HepG2 (cell line): ENCODE results near the gene FKBP1A. TPM values are rescaled to one million over a fixed set of nuclear protein-coding genes. Genes with fewer than 3 reads are reported as not detected.

ENCODE experiments used
- ATAC-seq: fragments of 200-7000 bp; cut with Tn5 transposase; 3 replicates; pipeline ENCODE4 v1.9.1; 2020; ENCODE audit warnings: mild to moderate bottlenecking, moderate library complexity
- BruUV-seq: library from RNA; stranded (reverse); fragments of 400-500 nt; replicated peaks from 2 replicates; lab custom pipeline; 2021; lab: Mats Ljungman, UMichigan
- CTCF ChIA-PET: fragments of 300-600 bp; formaldehyde crosslinking; extraction: SDS; loops from one replicate; lab custom pipeline; 2021; ENCODE audit warnings: low total read pairs, inconsistent platforms, low intra/inter-chr PET ratio; lab: Yijun Ruan, JAX
- POLR2A ChIA-PET: fragments of 350-600 bp; sonication (Branson Sonifier 250); formaldehyde crosslinking; loops from one replicate; lab custom pipeline; 2020; ENCODE audit warnings: antibody characterized with exemption, inconsistent platforms; lab: Yijun Ruan, JAX
- DNase-seq: peaks from one replicate; pipeline ENCODE4 v3.0.0-alpha.2; 2015; ENCODE audit warnings: low spot score
- FAIRE-seq: peaks from 3 replicates; lab custom pipeline; 2011; peaks lifted over from hg19 to GRCh38; lab: Jason Lieb, UNC
- H2AFZ ChIP-seq: one replicate; pipeline ENCODE4 v1.6.1; 2011; ENCODE audit warnings: low read length, inconsistent platforms
- H3K27ac ChIP-seq: fragments of 300-600 bp; 3 replicates; pipeline ENCODE4 v1.8.0; 2011; ENCODE audit warnings: mixed run types, mild to moderate bottlenecking, mixed read lengths, low read length, inconsistent platforms; ENCODE audit not compliant: insufficient read depth; ENCODE audit errors: extremely low read length
- H3K27me3 ChIP-seq, 2 experiments: fragments of 200-600 bp in 1 of 2; 2 replicates in 1 of 2; 3 replicates in 1 of 2; pipeline versions ENCODE4 v1.6.0 to v1.8.0; 2011; ENCODE audit warnings: low read length in 2 of 2, mild to moderate bottlenecking in 2 of 2, moderate library complexity in 2 of 2, inconsistent platforms in 1 of 2; ENCODE audit not compliant: insufficient read depth in 2 of 2, control insufficient read depth in 1 of 2
- H3K36me3 ChIP-seq, 2 experiments: fragments of 200-600 bp in 1 of 2; replicated peaks in 1 of 2; 2 replicates in 1 of 2; 3 replicates in 1 of 2; pipeline versions ENCODE4 v1.5.1 to v1.8.0; 2011; ENCODE audit warnings: low read length in 2 of 2, inconsistent platforms in 1 of 2; ENCODE audit not compliant: insufficient read depth in 2 of 2, control insufficient read depth in 1 of 2
- H3K4me1 ChIP-seq: 2 replicates; pipeline ENCODE4 v1.5.1; 2012; ENCODE audit warnings: low read length, inconsistent platforms; ENCODE audit not compliant: insufficient read depth
- H3K4me2 ChIP-seq: 2 replicates; pipeline ENCODE4 v1.6.0; 2011; ENCODE audit warnings: low read depth, low read length, inconsistent platforms
- H3K4me3 ChIP-seq, 3 experiments: fragments of 200-600 bp in 1 of 3; sonication (generic), shearing (Covaris generic) in 1 of 3; replicated peaks in 1 of 3; 2 replicates each; pipeline ENCODE4 v1.5.1; 2011 to 2016; ENCODE audit warnings: low read length in 3 of 3, inconsistent platforms in 2 of 3, low read depth in 2 of 3, mild to moderate bottlenecking in 2 of 3, control low read depth in 1 of 3, mixed read lengths in 1 of 3; ENCODE audit not compliant: insufficient read depth in 1 of 3
- H3K79me2 ChIP-seq: one replicate; pipeline ENCODE4 v1.6.1; 2011; ENCODE audit warnings: low read length, inconsistent platforms; ENCODE audit not compliant: insufficient read depth
- H3K9ac ChIP-seq: 2 replicates; pipeline ENCODE4 v1.6.0; 2011; ENCODE audit warnings: mild to moderate bottlenecking, low read depth, low read length, inconsistent platforms; ENCODE audit not compliant: insufficient read depth
- H3K9me3 ChIP-seq: 2 replicates; pipeline ENCODE4 v1.5.1; 2012; ENCODE audit warnings: mild to moderate bottlenecking, low read length
- H4K20me1 ChIP-seq: 2 replicates; pipeline ENCODE4 v1.6.0; 2011; ENCODE audit warnings: inconsistent platforms, mild to moderate bottlenecking, low read length, moderate library complexity; ENCODE audit not compliant: insufficient read depth
- ARNT2 ChIP-seq: sonication (generic); formaldehyde crosslinking; IDR thresholded peaks from 2 replicates; pipeline ENCODE4 v1.8.0; 2022; ENCODE audit warnings: mild to moderate bottlenecking, low read depth, missing genetic modification reagents, moderate library complexity
- BCL6 ChIP-seq: IDR thresholded peaks from 2 replicates; pipeline ENCODE4 v1.6.1; 2016; ENCODE audit warnings: missing genetic modification reagents, missing compliant biosample characterization
- ETV6 ChIP-seq: sonication (generic); formaldehyde crosslinking; conservative IDR thresholded peaks from 2 replicates; pipeline ENCODE4 v1.4.0; 2020; ENCODE audit warnings: missing genetic modification reagents
- FOXC1 ChIP-seq: sonication (generic); formaldehyde crosslinking; IDR thresholded peaks from 2 replicates; pipeline ENCODE4 v1.8.0; 2022; ENCODE audit warnings: mild to moderate bottlenecking, missing genetic modification reagents, borderline replicate concordance
- KDM1A ChIP-seq: IDR thresholded peaks from 2 replicates; pipeline ENCODE4 v1.6.1; 2016; ENCODE audit warnings: missing compliant biosample characterization
- KDM2A ChIP-seq: sonication (generic); formaldehyde crosslinking; IDR thresholded peaks from 2 replicates; pipeline ENCODE4 v1.4.0; 2020; ENCODE audit warnings: low read depth, missing genetic modification reagents, borderline replicate concordance
- PRPF4 ChIP-seq: fragments of 200-400 bp; formaldehyde crosslinking; IDR thresholded peaks from 2 replicates; pipeline ENCODE4 v1.6.1; 2016; ENCODE audit warnings: low read length, low read depth; ENCODE audit not compliant: poor library complexity, severe bottlenecking
- REL ChIP-seq: sonication (generic); formaldehyde crosslinking; conservative IDR thresholded peaks from 2 replicates; pipeline ENCODE4 v1.8.0; 2022; ENCODE audit warnings: mild to moderate bottlenecking, missing genetic modification reagents, moderate library complexity
- TBP ChIP-seq: sonication (generic); formaldehyde crosslinking; IDR thresholded peaks from 2 replicates; pipeline ENCODE4 v1.5.0; 2020; ENCODE audit warnings: missing genetic modification reagents
- TEF ChIP-seq: sonication (generic); formaldehyde crosslinking; IDR thresholded peaks from 2 replicates; pipeline ENCODE4 v1.5.0; 2020; ENCODE audit warnings: missing genetic modification reagents
- ZNF296 ChIP-seq: sonication (generic); formaldehyde crosslinking; conservative IDR thresholded peaks from 2 replicates; pipeline ENCODE4 v1.5.0; 2020; ENCODE audit warnings: mild to moderate bottlenecking, missing genetic modification reagents
- ZNF512B ChIP-seq: sonication (generic); formaldehyde crosslinking; IDR thresholded peaks from 2 replicates; pipeline ENCODE4 v1.5.1; 2020; ENCODE audit warnings: missing genetic modification reagents, mild to moderate bottlenecking, borderline replicate concordance
- ZNF703 ChIP-seq: sonication (generic); formaldehyde crosslinking; IDR thresholded peaks from 2 replicates; pipeline ENCODE4 v1.5.1; 2020; ENCODE audit warnings: missing genetic modification reagents, mild to moderate bottlenecking, moderate library complexity, borderline replicate concordance
- ZNF713 ChIP-seq: sonication (generic); formaldehyde crosslinking; IDR thresholded peaks from 2 replicates; pipeline ENCODE4 v1.4.0; 2020; ENCODE audit warnings: mild to moderate bottlenecking, missing genetic modification reagents
- WGBS: methylation state at CpG from one replicate; pipeline ENCODE4 v1.1.6; 2017; ENCODE audit warnings: low lambda C conversion rate; 5-methylcytosine and 5-hydroxymethylcytosine counted together
- in situ Hi-C: cut with HindIII; loops from 2 replicates; pipeline ENCODE4 v1.10.0; 2017; ENCODE audit warnings: low pct_unique_long_range_greater_than_20kb; ENCODE audit not compliant: extremely low pct_ligation_motif_present
- intact Hi-C: fragments of 100-400 bp; cut with micrococcal nuclease; formaldehyde crosslinking; loops from one replicate; pipeline ENCODE4 v1.10.0; 2022; ENCODE audit not compliant: unreplicated experiment
- polyA plus RNA-seq, 8 experiments: library from polyadenylated mRNA; depleted of rRNA in 3 of 8; stranded (reverse) in 7 of 8; unstranded in 1 of 8; fragments of >200 nt; fragmentation: Illumina TruSeq in 4 of 8; extraction: Trizol in 4 of 8; gene quantifications; 2 replicates each; pipeline versions ENCODE4 v1.2.1 to v1.2.3, GENCODE V29; 2011 to 2016; ENCODE audit warnings: low read depth in 4 of 8, missing spikeins in 1 of 8, mixed read lengths in 1 of 8; ENCODE audit not compliant: insufficient read depth in 1 of 8
- total RNA-seq, 5 experiments: library from RNA; depleted of rRNA; stranded (reverse); fragments of >200 nt; fragmentation: Illumina TruSeq; extraction: Trizol; gene quantifications; 2 replicates each; pipeline ENCODE4 v1.2.3, GENCODE V29; 2016; ENCODE audit warnings: low read depth in 1 of 5

The FKBP1A gene
- total and polyA plus RNA-seq, 2 of the 13 experiments (the other 11 are each of a cell fraction or from before 2014, with no cell fraction given) = 119 to 468 TPM

- Histone ChIP-seq H3K27me3 (no peaks in the 10 kb centered on the region), H3K4me1 (peaks cover 12% of the 10 kb centered on the region), H4K20me1 (no peaks in the 10 kb centered on the region), H2AFZ (no peak overlapping the region), H3K4me2 (no peak overlapping the region), H3K9me3 (no peaks in the 10 kb centered on the region), H3K36me3 (no peaks in the 10 kb centered on the region), H3K9ac (no peak overlapping the region), H3K4me3 (no peak overlapping the region), H3K27ac (no peak overlapping the region), H3K79me2 (no peaks in the 10 kb centered on the region)
- 27% methylated on average over 4 of the region's 4 CpGs for WGBS
- in situ Hi-C loops = no loop called here
- TF ChIP-seq ZNF703 (CRISPR knock-in tag) = no peak
- ATAC-seq = no peak
- no peak for DNase-seq
- intact Hi-C loops = no loop called here
- FAIRE-seq = no peak
- CTCF ChIA-PET = no interaction called here
- no TSS peak for BruUV-seq
- POLR2A ChIA-PET = no interaction called here
Observed at GRCh38 chr20:1426231-1426849, 33.5 kb upstream of the FKBP1A start.

GRCh38 chr20:1424336-1424735, 31.5 kb upstream of the FKBP1A start:
- Histone ChIP-seq H3K9ac (no peak overlapping the region), H3K36me3 (no peaks in the 10 kb centered on the region), H3K4me2 (peak overlapping the region; percentile 72), H3K9me3 (no peaks in the 10 kb centered on the region), H3K27ac (no peak overlapping the region), H2AFZ (no peak overlapping the region), H3K79me2 (no peaks in the 10 kb centered on the region), H3K27me3 (no peaks in the 10 kb centered on the region), H3K4me3 (no peak overlapping the region), H3K4me1 (peaks cover 12% of the 10 kb centered on the region), H4K20me1 (no peaks in the 10 kb centered on the region)
- ChIA-PET POLR2A (interaction anchor here (0.9 kb wide), 1 partner anchor 99 kb away, joined by 3 read pairs; no protein-coding TSS in a partner anchor), CTCF (interaction anchor here (0.8 to 0.9 kb wide), 2 partner anchors 13 to 15 kb away, joined by 3 read pairs; no protein-coding TSS in a partner anchor)
- WGBS = 7% methylated on average over 1 of the region's 1 CpG
- ATAC-seq (no peak), DNase-seq (no peak), FAIRE-seq (no peak)
- in situ Hi-C loops (no loop called here), intact Hi-C loops (no loop called here)
- BruUV-seq = no TSS peak
- TF ChIP-seq TBP (CRISPR knock-in tag) = no peak
- no peak for TF ChIP-seq ARNT2 (CRISPR knock-in tag)
- no peak for TF ChIP-seq BCL6 (CRISPR knock-in tag)
- TF ChIP-seq ZNF713 = no peak
- TF ChIP-seq ZNF512B (CRISPR knock-in tag) = no peak
- TF ChIP-seq ZNF296 (CRISPR knock-in tag) = no peak
- no peak for TF ChIP-seq ETV6 (CRISPR knock-in tag)
- TF ChIP-seq FOXC1 (CRISPR knock-in tag) = no peak
- TF ChIP-seq REL (CRISPR knock-in tag) = no peak
- TF ChIP-seq TEF (CRISPR knock-in tag) = no peak
- TF ChIP-seq PRPF4 = no peak
- TF ChIP-seq KDM1A (CRISPR knock-in tag) = no peak
- TF ChIP-seq KDM2A (CRISPR knock-in tag) = no peak
